B cell (primary cell): ENCODE measurements around the gene KCNK2. TPM values are rescaled to one million over a fixed set of nuclear protein-coding genes. Genes with fewer than 3 reads are reported as not detected.

Experiments
- ATAC-seq: fragments of 200-7000 bp; cut with Tn5 transposase; one replicate; pipeline ENCODE4 v1.10.0; 2021; ENCODE audit warnings: low read depth, mild to moderate bottlenecking, moderate number of reproducible peaks, moderate library complexity
- CTCF ChIA-PET: fragments of 350-600 bp; sonication (Branson Sonifier 250); formaldehyde crosslinking; loops from one replicate; lab custom pipeline; 2021; ENCODE audit warnings: antibody characterized with exemption, inconsistent platforms; lab: Charles Lee
- POLR2A ChIA-PET: fragments of 350-600 bp; sonication (Branson Sonifier 250); formaldehyde crosslinking; loops from one replicate; lab custom pipeline; 2021; ENCODE audit warnings: antibody characterized with exemption; lab: Charles Lee
- DNase-seq: peaks from one replicate; pipeline ENCODE4 v3.0.0; 2013
- H2AFZ ChIP-seq: 2 replicates; pipeline ENCODE4 v1.6.1; 2012; ENCODE audit warnings: mild to moderate bottlenecking, low read depth, low read length; ENCODE audit not compliant: insufficient read depth, poor library complexity, severe bottlenecking
- H3K27ac ChIP-seq, 2 donors: 1 replicate in 1 of 2; 2 replicates in 1 of 2; pipeline ENCODE4 v1.5.1; 2012 to 2013; ENCODE audit warnings: low read length in 2 of 2, mild to moderate bottlenecking in 2 of 2, moderate library complexity in 1 of 2
- H3K27me3 ChIP-seq, 4 experiments: fragments of 200-600 bp in 1 of 4; sonication (generic) in 1 of 4; replicated peaks in 1 of 4; 1 replicate in 2 of 4; 2 replicates in 2 of 4; pipeline versions ENCODE4 v1.6.1 to v1.7.0; 2013 to 2016; ENCODE audit warnings: low read length in 3 of 4, mild to moderate bottlenecking in 2 of 4, mixed read lengths in 1 of 4, moderate library complexity in 1 of 4; ENCODE audit not compliant: insufficient read depth in 4 of 4, control insufficient read depth in 3 of 4; ENCODE audit errors: control extremely low read depth in 1 of 4
- H3K36me3 ChIP-seq, 2 experiments: replicated peaks in 1 of 2; 1 replicate in 1 of 2; 2 replicates in 1 of 2; pipeline versions ENCODE4 v1.6.1 to v1.7.1; 2013; ENCODE audit warnings: low read length in 1 of 2; ENCODE audit not compliant: insufficient read depth in 2 of 2, control insufficient read depth in 1 of 2; ENCODE audit errors: control extremely low read depth in 1 of 2, extremely low read depth in 1 of 2
- H3K4me1 ChIP-seq, 2 donors: fragments of 200-600 bp in 1 of 2; sonication (generic) in 1 of 2; 1 replicate in 1 of 2; 2 replicates in 1 of 2; pipeline versions ENCODE4 v1.5.1 to v1.6.1; 2013 to 2017; ENCODE audit warnings: low read length in 2 of 2; ENCODE audit not compliant: control insufficient read depth in 2 of 2, insufficient read depth in 2 of 2
- H3K4me2 ChIP-seq: replicated peaks from 2 replicates; pipeline ENCODE3; 2012; ENCODE audit warnings: mild to moderate bottlenecking, low read depth, low read length; ENCODE audit not compliant: poor library complexity, severe bottlenecking
- H3K4me3 ChIP-seq, 5 experiments: fragments of 200-600 bp in 1 of 5; sonication (generic) in 1 of 5; 1 replicate in 3 of 5; 2 replicates in 2 of 5; pipeline versions ENCODE4 v1.5.1 to v1.7.0; 2011 to 2016; ENCODE audit warnings: low read length in 4 of 5, mild to moderate bottlenecking in 4 of 5, low read depth in 2 of 5, control low read depth in 1 of 5, moderate library complexity in 1 of 5; ENCODE audit not compliant: insufficient read depth in 1 of 5; ENCODE audit errors: control extremely low read depth in 1 of 5, extremely low read depth in 1 of 5
- H3K79me2 ChIP-seq: fragments of 200-600 bp; sonication (generic); one replicate; pipeline ENCODE4 v1.6.0; 2016; ENCODE audit warnings: low read length; ENCODE audit not compliant: control insufficient read depth, insufficient read depth
- H3K9ac ChIP-seq: fragments of 200-600 bp; sonication (generic); 2 replicates; pipeline ENCODE4 v1.6.1; 2017; ENCODE audit warnings: mild to moderate bottlenecking, low read length, moderate library complexity
- H3K9me3 ChIP-seq, 3 donors: one replicate each; pipeline versions ENCODE4 v1.6.1 to v1.7.1; 2013; ENCODE audit warnings: low read length in 2 of 3; ENCODE audit not compliant: control insufficient read depth in 2 of 3, insufficient read depth in 1 of 3; ENCODE audit errors: control extremely low read depth in 1 of 3
- H4K20me1 ChIP-seq: 2 replicates; pipeline ENCODE4 v1.6.0; 2012; ENCODE audit warnings: mild to moderate bottlenecking, low read length; ENCODE audit not compliant: insufficient read depth, control insufficient read depth, poor library complexity, severe bottlenecking
- H3K27ac Mint-ChIP-seq: one replicate; pipeline ENCODE4 v1.8.0; 2021; ENCODE audit warnings: mixed read lengths
- H3K27me3 Mint-ChIP-seq: one replicate; pipeline ENCODE4 v1.8.0; 2021; ENCODE audit warnings: mixed read lengths
- H3K4me1 Mint-ChIP-seq: one replicate; pipeline ENCODE4 v1.8.0; 2021; ENCODE audit warnings: mixed read lengths
- H3K4me3 Mint-ChIP-seq: one replicate; pipeline ENCODE4 v1.8.0; 2021; ENCODE audit warnings: mixed read lengths
- H3K9me3 Mint-ChIP-seq: one replicate; pipeline ENCODE4 v1.8.0; 2022; ENCODE audit warnings: mixed read lengths; ENCODE audit not compliant: insufficient read depth
- CTCF ChIP-seq: fragments of 200-600 bp; IDR thresholded peaks from one replicate; pipeline ENCODE4 v1.8.0; 2022; ENCODE audit warnings: antibody characterized with exemption, mild to moderate bottlenecking
- EZH2 ChIP-seq: IDR thresholded peaks from 2 replicates; pipeline ENCODE4 v1.6.1; 2012; ENCODE audit warnings: borderline replicate concordance, low read depth, mild to moderate bottlenecking, moderate library complexity, low read length; ENCODE audit not compliant: insufficient read depth, poor library complexity, severe bottlenecking
- WGBS: methylation state at CpG from one replicate; pipeline ENCODE4 v1.1.5; 2013; ENCODE audit warnings: missing lambda C conversion rate; ENCODE audit not compliant: insufficient coverage; 5-methylcytosine and 5-hydroxymethylcytosine counted together
- intact Hi-C: fragments of 100-400 bp; cut with micrococcal nuclease; formaldehyde crosslinking; loops from one replicate; pipeline ENCODE4 v1.10.0; 2022
- polyA plus RNA-seq: library from polyadenylated mRNA; depleted of rRNA; stranded (reverse); fragments of >200 nt; gene quantifications from 2 replicates; pipeline ENCODE4 v1.2.3, GENCODE V29; 2012
- total RNA-seq, 2 donors: library from RNA; stranded (reverse); fragments of 120-200 nt in 1 of 2; gene quantifications; 1 replicate in 1 of 2; 2 replicates in 1 of 2; pipeline versions ENCODE4 v1.2.3 to v1.2.4, GENCODE V29; 2013 to 2022

The KCNK2 gene
- total and polyA plus RNA-seq, 2 donors (not counting 1 experiment from before 2014, with no cell fraction given): not detected

- intact Hi-C loops: no loop called here
- Histone ChIP-seq H3K36me3 (no peaks in the 10 kb centered on the region), H3K4me3 (no peak overlapping the region), H3K9me3 (peaks cover 0 to 10% (median 0%) of the 10 kb centered on the region in 3 donors), H4K20me1 (no peaks in the 10 kb centered on the region), H3K4me1 (no peaks in the 10 kb centered on the region), H3K4me2 (no peak overlapping the region), H3K9ac (no peak overlapping the region), H3K79me2 (no peaks in the 10 kb centered on the region), H2AFZ (no peak overlapping the region), H3K27ac (no peak overlapping the region), H3K27me3 (peaks cover 0 to 16% (median 6%) of the 10 kb centered on the region in 4 experiments)
- Mint-ChIP-seq H3K4me3 (no peak overlapping the region), H3K27ac (no peak overlapping the region), H3K9me3 (no peaks in the 10 kb centered on the region), H3K27me3 (peaks cover 27% of the 10 kb centered on the region), H3K4me1 (peaks cover 1% of the 10 kb centered on the region)
- no peak for TF ChIP-seq EZH2
- no peak for TF ChIP-seq CTCF
- DNase-seq: no peak
- 60% methylated on average over 1 of the region's 2 CpGs for WGBS
- CTCF ChIA-PET: no interaction called here
- POLR2A ChIA-PET: no interaction called here
- no peak for ATAC-seq
Observed at GRCh38 chr1:215079456-215079855, 3.1 kb upstream of the KCNK2 start.

GRCh38 chr1:215081661-215082531, 641 bp upstream of the KCNK2 start:
- no peak for TF ChIP-seq EZH2
- no peak for TF ChIP-seq CTCF
- H3K79me2 ChIP-seq: no peaks in the 10 kb centered on the region
- no peak overlapping the region for H3K27ac ChIP-seq
- no peak overlapping the region for H3K4me3 ChIP-seq
- H3K9me3 Mint-ChIP-seq: no peaks in the 10 kb centered on the region
- no peak overlapping the region for H2AFZ ChIP-seq
- no peak overlapping the region for H3K27ac Mint-ChIP-seq
- H3K4me2 ChIP-seq: no peak overlapping the region
- peaks cover 0 to 10% (median 0%) of the 10 kb centered on the region in 3 donors for H3K9me3 ChIP-seq
- intact Hi-C loops: no loop called here
- H3K4me1 ChIP-seq: no peaks in the 10 kb centered on the region
- ChIA-PET POLR2A (no interaction called here), CTCF (no interaction called here)
- DNase-seq (no peak), ATAC-seq (no peak)
- H3K36me3 ChIP-seq: no peaks in the 10 kb centered on the region
- 3% methylated on average over 28 of the region's 44 CpGs for WGBS
- H3K4me3 Mint-ChIP-seq: no peak overlapping the region
- peaks cover 1% of the 10 kb centered on the region for H3K4me1 Mint-ChIP-seq
- no peaks in the 10 kb centered on the region for H4K20me1 ChIP-seq
- H3K9ac ChIP-seq: no peak overlapping the region
- H3K27me3 ChIP-seq: peaks cover 0 to 16% (median 6%) of the 10 kb centered on the region in 4 experiments
- peaks cover 30% of the 10 kb centered on the region for H3K27me3 Mint-ChIP-seq
